NB4 (cell line): ENCODE data around the gene SORT1.
"Not testable (repeated sequence)": the region's sequence is repeated elsewhere in the genome, so short reads cannot be mapped to it uniquely, and the experiment has no call there.

Experiments used
- DNase-seq: peaks from one replicate; pipeline ENCODE4 v3.0.0; 2010; ENCODE audit warnings: low read depth
- H3K4me3 ChIP-seq: one replicate; pipeline ENCODE4 v1.5.1; 2011; ENCODE audit warnings: mild to moderate bottlenecking, low read depth, low read length, moderate library complexity
- CTCF ChIP-seq: IDR thresholded peaks from one replicate; pipeline ENCODE4 v1.5.1; 2012; ENCODE audit warnings: low read depth, low read length
- MAX ChIP-seq: IDR thresholded peaks from 2 replicates; pipeline ENCODE4 v1.6.1; 2011; ENCODE audit warnings: low read depth, low read length
- MYC ChIP-seq: IDR thresholded peaks from 2 replicates; pipeline ENCODE4 v1.6.1; 2011; ENCODE audit warnings: low read depth, low read length
- POLR2A ChIP-seq: IDR thresholded peaks from 2 replicates; pipeline ENCODE4 v1.6.1; 2011; ENCODE audit warnings: mild to moderate bottlenecking; ENCODE audit not compliant: insufficient read length; ENCODE audit errors: extremely low read depth

SORT1 gene

GRCh38 chr1:109379422-109379821 lies 18.3 kb downstream of the SORT1 start:
- H3K4me3 ChIP-seq, result no peak overlapping the region
- TF ChIP-seq MYC, result no peak
- TF ChIP-seq MAX, result no peak
- TF ChIP-seq POLR2A, result no peak
- no peak for TF ChIP-seq CTCF
- no peak for DNase-seq

GRCh38 chr1:109377698-109378097 lies 20.0 kb downstream of the SORT1 start:
- DNase-seq, result no peak
- TF ChIP-seq MYC, result no peak
- no peak for TF ChIP-seq CTCF
- TF ChIP-seq POLR2A, result no peak
- TF ChIP-seq MAX, result no peak
- H3K4me3 ChIP-seq, result no peak overlapping the region

- H3K4me3 ChIP-seq, DNase-seq: not testable (repeated sequence)
These were observed 24.0 kb downstream of the SORT1 start for GRCh38 chr1:109373696-109374095.

- TF ChIP-seq MAX (no peak), POLR2A (no peak), MYC (no peak), CTCF (no peak)
- DNase-seq, result peak; percentile 8
- no peak overlapping the region for H3K4me3 ChIP-seq
These were observed 24.6 kb downstream of the SORT1 start for GRCh38 chr1:109373126-109373525.

GRCh38 chr1:109372281-109372680 lies 25.4 kb downstream of the SORT1 start:
- no peak overlapping the region for H3K4me3 ChIP-seq
- DNase-seq, result no peak
- TF ChIP-seq MYC, result no peak
- TF ChIP-seq CTCF, result no peak
- TF ChIP-seq MAX, result no peak

- peak; percentile 49 for DNase-seq
- TF ChIP-seq CTCF (no peak), MYC (peak; percentile 56; the same call in 1 of the 2 replicates), MAX (peak; percentile 87), POLR2A (no peak)
- H3K4me3 ChIP-seq, result no peak overlapping the region
These were observed 26.4 kb downstream of the SORT1 start for GRCh38 chr1:109371341-109371739.
